ENCODE measurements around the gene PLEKHA7. TPM values are rescaled to one million over a fixed set of nuclear protein-coding genes. Genes with fewer than 3 reads are reported as not detected.

PLEKHA7 gene
- total and polyA plus RNA-seq, 2 of the 8 experiments (the other 6 are each of a cell fraction or from before 2014, with no cell fraction given), result 11.4 to 25.6 TPM

- Histone ChIP-seq H3K14ac (ENCODE audit: insufficient read length) (no peak overlapping the region), H3K9me3 (ENCODE audit: insufficient read depth in 2 of 2, low read depth in 1 of 2, low read length in 1 of 2) (peaks cover 0 to 6% of the 10 kb centered on the region in 2 experiments; a peak in 1 of 4 replicates), H3K4ac (replicated peaks; ENCODE audit: insufficient read length, low read depth, low read length) (no peak overlapping the region), H2BK15ac (ENCODE audit: low read length) (no peak overlapping the region), H3K27me3 (replicated peaks in 1 of 4; ENCODE audit: control insufficient read depth in 3 of 4, extremely low read depth in 1 of 4, insufficient read depth in 3 of 4, low read length in 3 of 4) (no peaks in the 10 kb centered on the region), H3K27ac (ENCODE audit: low read depth, low read length) (no peak overlapping the region), H2BK12ac (ENCODE audit: low read depth, low read length) (no peak overlapping the region), H3K23ac (ENCODE audit: insufficient read length) (no peak overlapping the region), H3K4me3 (ENCODE audit: extremely low read depth in 1 of 4, insufficient read depth in 2 of 4, low read depth in 3 of 4, low read length in 4 of 4) (no peak overlapping the region), H4K8ac (ENCODE audit: extremely low read depth, insufficient read depth, low read length) (no peak overlapping the region), H3K56ac (replicated peaks; ENCODE audit: insufficient read length, low read depth, low read length) (no peak overlapping the region), H4K91ac (replicated peaks; ENCODE audit: insufficient read length, low read length) (no peak overlapping the region), H3K4me1 (replicated peaks in 1 of 4; ENCODE audit: control insufficient read depth in 3 of 4, insufficient read depth in 4 of 4, low read length in 3 of 4) (peaks cover 3 to 22% (median 18%) of the 10 kb centered on the region in 4 experiments; a peak in 5 of 7 replicates), H4K20me1 (replicated peaks in 1 of 2; ENCODE audit: control insufficient read depth in 1 of 2, insufficient read depth in 2 of 2, low read length in 2 of 2) (peaks cover 2 to 3% of the 10 kb centered on the region in 2 experiments), H2BK120ac (replicated peaks; ENCODE audit: low read depth, low read length) (no peak overlapping the region), H3K23me2 (ENCODE audit: low read depth, low read length) (no peaks in the 10 kb centered on the region), H3K18ac (ENCODE audit: extremely low read depth, low read length) (no peak overlapping the region), H2AK5ac (ENCODE audit: low read depth, low read length) (no peak overlapping the region), H4K5ac (ENCODE audit: insufficient read length, low read depth, low read length) (no peak overlapping the region), H2BK5ac (ENCODE audit: low read depth, low read length) (no peak overlapping the region), H3K79me1 (ENCODE audit: low read depth, low read length) (no peaks in the 10 kb centered on the region), H3K36me3 (ENCODE audit: control insufficient read depth in 2 of 4, insufficient read depth in 4 of 4, low read length in 3 of 4) (no peaks in the 10 kb centered on the region), H2BK20ac (ENCODE audit: low read length) (no peak overlapping the region), H3K4me2 (ENCODE audit: insufficient read depth in 1 of 2, low read depth in 2 of 2, low read length in 2 of 2) (no peak overlapping the region), H3K79me2 (ENCODE audit: control insufficient read depth in 1 of 2, insufficient read depth in 2 of 2, low read length in 2 of 2) (no peaks in the 10 kb centered on the region; a peak in 1 of 4 replicates), H3K9ac (replicated peaks in 1 of 4; ENCODE audit: extremely low read depth in 1 of 4, low read depth in 3 of 4, low read length in 3 of 4) (no peak overlapping the region), H2AFZ (ENCODE audit: low read length) (no peak overlapping the region)
- ChIA-PET POLR2A (ENCODE audit: partially characterized antibody) (interaction anchor here (0.9 kb wide), 1 partner anchor 14 kb away, joined by 3 read pairs; no protein-coding TSS in a partner anchor), CTCF (ENCODE audit: partially characterized antibody) (interaction anchor here (1.1 to 1.8 kb wide), 5 partner anchors 9 to 154 kb away, joined by 3 to 7 read pairs (median 3); no protein-coding TSS in a partner anchor)
- no peak for FAIRE-seq
- no peak for TF ChIP-seq MAX (IDR thresholded peaks at IDR 0.05)
- no peak for TF ChIP-seq NRF1 (IDR thresholded peaks at IDR 0.05; ENCODE audit: low read depth, low read length)
- no peak for TF ChIP-seq KDM4A (IDR thresholded peaks at IDR 0.05; ENCODE audit: low read depth, low read length, severe bottlenecking)
- no peak for DNase-seq (ENCODE audit: low read depth in 1 of 2, low spot score in 2 of 2)
- WGBS, 2 experiments (ENCODE audit: extremely low coverage in 1 of 2, insufficient coverage in 1 of 2, insufficient read length in 1 of 2, insufficient replicate concordance in 2 of 2, low coverage in 1 of 2, low lambda C conversion rate in 2 of 2, missing lambda C conversion rate in 1 of 2), result 93% methylated on average over 3 of the region's 3 CpGs; no CpG with 5 or more reads in 1 of the 2 experiments
These were observed 104.7 kb downstream of the PLEKHA7 start for GRCh38 chr11:16909359-16910035.
